HEK293T (cell line): Measurements from ENCODE around the gene CEP20.

Experiments
- CTCF ChIA-PET: fragments of 350-600 bp; formaldehyde crosslinking; extraction: SDS; loops from one replicate; lab custom pipeline; 2021; ENCODE audit warnings: antibody characterized with exemption, inconsistent platforms; lab: Yijun Ruan, JAX
- POLR2A ChIA-PET: fragments of 350-600 bp; formaldehyde crosslinking; extraction: SDS; loops from one replicate; lab custom pipeline; 2020; ENCODE audit warnings: antibody characterized with exemption, inconsistent platforms; lab: Yijun Ruan, JAX
- DNase-seq: peaks from one replicate; pipeline ENCODE4 v3.0.0; 2012; ENCODE audit warnings: mixed read lengths; ENCODE audit errors: extremely low spot score
- ARNT ChIP-seq: fragments of 450-650 bp; IDR thresholded peaks from 2 replicates; pipeline ENCODE4 v1.6.1; 2017; ENCODE audit warnings: mild to moderate bottlenecking
- BHLHE40 ChIP-seq: fragments of 450-650 bp; IDR thresholded peaks from 2 replicates; pipeline ENCODE4 v1.6.1; 2016; ENCODE audit warnings: mild to moderate bottlenecking, moderate library complexity, borderline replicate concordance
- CTBP1 ChIP-seq: fragments of 450-650 bp; IDR thresholded peaks from 2 replicates; pipeline ENCODE4 v1.6.1; 2016; ENCODE audit warnings: borderline replicate concordance
- ELF4 ChIP-seq: fragments of 450-650 bp; IDR thresholded peaks from 2 replicates; pipeline ENCODE4 v1.6.1; 2017; ENCODE audit warnings: antibody characterized with exemption
- FOXA1 ChIP-seq: fragments of 450-650 bp; IDR thresholded peaks from 2 replicates; pipeline ENCODE4 v1.6.1; 2016; ENCODE audit warnings: mild to moderate bottlenecking
- FOXK2 ChIP-seq: fragments of 450-650 bp; IDR thresholded peaks from 2 replicates; pipeline ENCODE4 v1.6.1; 2016; ENCODE audit warnings: mild to moderate bottlenecking
- FOXM1 ChIP-seq: fragments of 450-650 bp; IDR thresholded peaks from 2 replicates; pipeline ENCODE4 v1.6.1; 2017; ENCODE audit warnings: mild to moderate bottlenecking, borderline replicate concordance
- HDGF ChIP-seq: fragments of 450-650 bp; IDR thresholded peaks from 2 replicates; pipeline ENCODE4 v1.6.1; 2017; ENCODE audit warnings: antibody characterized with exemption, borderline replicate concordance
- L3MBTL2 ChIP-seq: fragments of 450-650 bp; conservative IDR thresholded peaks from 2 replicates; pipeline ENCODE4 v1.6.1; 2016; ENCODE audit warnings: mild to moderate bottlenecking
- LEF1 ChIP-seq: fragments of 450-650 bp; IDR thresholded peaks from 2 replicates; pipeline ENCODE4 v1.6.1; 2017; ENCODE audit warnings: mild to moderate bottlenecking, borderline replicate concordance
- NFRKB ChIP-seq: fragments of 450-650 bp; IDR thresholded peaks from 2 replicates; pipeline ENCODE4 v1.6.1; 2016; ENCODE audit warnings: mild to moderate bottlenecking, moderate library complexity
- SP1 ChIP-seq: fragments of 450-650 bp; IDR thresholded peaks from 2 replicates; pipeline ENCODE4 v1.6.1; 2017
- SUZ12 ChIP-seq: fragments of 450-650 bp; IDR thresholded peaks from 2 replicates; pipeline ENCODE4 v1.6.1; 2016; ENCODE audit warnings: mild to moderate bottlenecking
- TARDBP ChIP-seq: fragments of 450-650 bp; IDR thresholded peaks from 2 replicates; pipeline ENCODE4 v1.6.1; 2016
- ZNF384 ChIP-seq: fragments of 450-650 bp; IDR thresholded peaks from 2 replicates; pipeline ENCODE4 v1.6.1; 2016
- TF ChIP-seq, protein P1 (sequence below): fragments of 450-650 bp; IDR thresholded peaks from 2 replicates; pipeline ENCODE4 v1.6.1; 2016

The CEP20 gene

GRCh38 chr16:15829460-15829859 is 58.9 kb downstream of the CEP20 start:
- no peak for TF ChIP-seq SP1
- TF ChIP-seq, protein P1, sequence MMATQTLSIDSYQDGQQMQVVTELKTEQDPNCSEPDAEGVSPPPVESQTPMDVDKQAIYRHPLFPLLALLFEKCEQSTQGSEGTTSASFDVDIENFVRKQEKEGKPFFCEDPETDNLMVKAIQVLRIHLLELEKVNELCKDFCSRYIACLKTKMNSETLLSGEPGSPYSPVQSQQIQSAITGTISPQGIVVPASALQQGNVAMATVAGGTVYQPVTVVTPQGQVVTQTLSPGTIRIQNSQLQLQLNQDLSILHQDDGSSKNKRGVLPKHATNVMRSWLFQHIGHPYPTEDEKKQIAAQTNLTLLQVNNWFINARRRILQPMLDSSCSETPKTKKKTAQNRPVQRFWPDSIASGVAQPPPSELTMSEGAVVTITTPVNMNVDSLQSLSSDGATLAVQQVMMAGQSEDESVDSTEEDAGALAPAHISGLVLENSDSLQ, result no peak
- no peak for TF ChIP-seq SUZ12
- no peak for TF ChIP-seq CTBP1
- TF ChIP-seq FOXA1, result no peak
- TF ChIP-seq ZNF384, result no peak
- no peak for TF ChIP-seq LEF1
- TF ChIP-seq TARDBP, result no peak
- no peak for TF ChIP-seq FOXK2

DNA sequence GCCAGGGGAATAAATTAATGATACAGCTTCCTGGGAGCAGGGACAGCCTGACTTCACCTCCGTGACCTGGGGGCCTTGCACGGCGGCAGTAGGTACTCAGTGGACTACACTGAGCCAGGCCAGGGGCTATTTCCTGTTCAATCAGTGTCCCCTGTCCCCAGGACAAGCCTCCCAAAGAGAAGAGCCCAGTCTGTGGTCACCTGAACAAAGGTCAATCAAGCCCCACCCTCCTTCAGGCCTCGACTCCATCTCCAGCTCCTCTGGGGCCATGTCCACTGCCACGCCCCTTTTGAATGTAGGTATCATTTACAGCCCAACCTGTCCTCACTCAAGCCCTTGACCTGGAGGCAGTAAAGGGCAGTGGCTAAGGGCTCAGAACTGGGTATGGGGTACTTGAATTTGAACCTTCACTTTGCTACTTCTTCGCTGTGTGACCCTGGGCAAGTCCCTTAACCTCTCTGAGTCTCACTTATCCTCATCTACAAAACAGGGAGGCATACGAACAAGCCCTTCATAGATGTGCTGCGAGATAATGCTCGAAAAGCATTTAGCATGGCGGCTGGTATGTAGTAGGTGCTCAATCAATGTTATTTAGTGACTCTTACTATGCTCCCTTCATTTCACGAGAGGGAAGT is 60.6 kb downstream of the CEP20 start:
- no peak for TF ChIP-seq SP1
- TF ChIP-seq LEF1, result no peak
- TF ChIP-seq ARNT, result no peak
- TF ChIP-seq L3MBTL2, result no peak
- TF ChIP-seq SUZ12, result no peak
- no peak for TF ChIP-seq HDGF
- TF ChIP-seq, protein P1, result no peak
- no peak for TF ChIP-seq ELF4
- no peak for TF ChIP-seq ZNF384
- TF ChIP-seq FOXM1, result no peak
- TF ChIP-seq BHLHE40, result no peak
- no peak for TF ChIP-seq FOXA1
- TF ChIP-seq FOXK2, result no peak
- no peak for TF ChIP-seq TARDBP
- no peak for TF ChIP-seq NFRKB
- no peak for TF ChIP-seq CTBP1
- ChIA-PET POLR2A (no interaction called here), CTCF (no interaction called here)
- DNase-seq, result no peak

More at GRCh38 chr16:15829460-15829859, 58.9 kb downstream of the CEP20 start:
- POLR2A ChIA-PET, result no interaction called here
- CTCF ChIA-PET, result interaction anchor here (0.6 to 1.0 kb wide), 2 partner anchors 12 to 404 kb away, joined by 3 read pairs; no protein-coding TSS in a partner anchor
- DNase-seq, result no peak

- no peak for TF ChIP-seq HDGF
- DNase-seq, result no peak
- POLR2A ChIA-PET, result no interaction called here
- CTCF ChIA-PET, result no interaction called here
Measured at GRCh38 chr16:15827299-15827698, 61.1 kb downstream of the CEP20 start.

DNA sequence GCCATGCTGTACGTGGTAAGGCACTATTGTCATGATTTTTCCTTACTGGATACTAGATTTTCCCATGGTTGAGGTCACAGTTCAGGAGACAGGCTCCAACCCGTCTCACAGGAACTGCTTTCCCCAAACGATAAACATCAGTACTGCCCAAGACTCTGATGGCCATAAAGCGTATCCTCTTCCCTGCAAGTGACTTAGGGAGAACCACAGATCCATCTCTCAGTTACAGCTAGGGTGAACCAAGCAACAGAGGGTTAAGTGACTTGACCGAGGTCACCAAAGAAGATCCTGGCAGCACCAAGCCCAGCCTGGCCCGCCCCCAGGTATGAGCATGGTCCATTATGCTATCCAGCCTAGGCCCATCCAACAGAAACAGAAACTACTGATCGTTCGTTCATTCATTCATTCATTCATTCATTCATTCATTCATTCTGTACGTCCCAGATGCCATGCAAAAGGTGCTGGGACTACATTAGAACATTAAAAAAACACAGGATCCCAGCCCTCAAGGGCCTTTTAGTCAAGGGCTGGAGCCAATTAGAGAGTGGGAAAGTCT is 62.6 kb downstream of the CEP20 start:
- CTCF ChIA-PET, result interaction anchor here (0.5 kb wide), 1 partner anchor 69 kb away, joined by 4 read pairs; no protein-coding TSS in a partner anchor
- POLR2A ChIA-PET, result no interaction called here
- no peak for TF ChIP-seq ZNF384
- TF ChIP-seq HDGF, result no peak
- TF ChIP-seq L3MBTL2, result no peak
- TF ChIP-seq FOXK2, result no peak
- TF ChIP-seq BHLHE40, result no peak
- no peak for TF ChIP-seq LEF1
- TF ChIP-seq ARNT, result no peak
- TF ChIP-seq FOXM1, result no peak
- TF ChIP-seq ELF4, result no peak
- no peak for DNase-seq

GRCh38 chr16:15822957-15823356 is 65.4 kb downstream of the CEP20 start:
- CTCF ChIA-PET, result interaction anchor here (1.0 to 3.0 kb wide), 3 partner anchors 10 to 46 kb away, joined by 4 to 19 read pairs (median 14); no protein-coding TSS in a partner anchor
- POLR2A ChIA-PET, result no interaction called here

GRCh38 chr16:15820837-15821236 is 67.6 kb downstream of the CEP20 start:
- CTCF ChIA-PET, result interaction anchor here (0.6 to 2.2 kb wide), 5 partner anchors 10 to 44 kb away, joined by 3 to 19 read pairs (median 4); no protein-coding TSS in a partner anchor
- POLR2A ChIA-PET, result no interaction called here
- TF ChIP-seq LEF1 (no peak), TARDBP (no peak), SUZ12 (no peak), NFRKB (no peak), ZNF384 (no peak), BHLHE40 (no peak), SP1 (no peak), FOXM1 (no peak), ARNT (no peak), FOXA1 (no peak), ELF4 (no peak), HDGF (no peak), L3MBTL2 (no peak)
- TF ChIP-seq, protein P1, result no peak
- DNase-seq, result no peak

More at GRCh38 chr16:15822957-15823356, 65.4 kb downstream of the CEP20 start:
- TF ChIP-seq CTBP1 (no peak), NFRKB (no peak), FOXK2 (no peak)
- TF ChIP-seq, protein P1, result no peak
- DNase-seq, result no peak
